Activated CD4-positive, alpha-beta T cell treated with anti-CD3 and anti-CD28 coated beads for 36 hours (primary cell): Measurements from ENCODE around the gene TEX35. TPM values are rescaled to one million over a fixed set of nuclear protein-coding genes. Genes with fewer than 3 reads are reported as not detected.

ENCODE experiments used
- ATAC-seq: fragments of 200-7000 bp; cut with Tn5 transposase; one replicate; pipeline ENCODE4 v1.10.0; 2021; ENCODE audit warnings: mild to moderate bottlenecking, moderate library complexity
- CTCF ChIA-PET: fragments of 350-600 bp; sonication (Branson Sonifier 250); formaldehyde crosslinking; loops from one replicate; lab custom pipeline; 2021; ENCODE audit warnings: antibody characterized with exemption; lab: Charles Lee
- POLR2A ChIA-PET: fragments of 350-600 bp; sonication (Branson Sonifier 250); formaldehyde crosslinking; loops from one replicate; lab custom pipeline; 2021; ENCODE audit warnings: antibody characterized with exemption, inconsistent platforms; lab: Charles Lee
- DNase-seq: peaks from one replicate; pipeline ENCODE4 v3.0.0-alpha.2; 2020
- H3K27ac Mint-ChIP-seq: one replicate; pipeline ENCODE4 v1.8.0; 2021; ENCODE audit warnings: mixed read lengths
- H3K27me3 Mint-ChIP-seq: one replicate; pipeline ENCODE4 v1.8.0; 2021; ENCODE audit warnings: mixed read lengths
- H3K36me3 Mint-ChIP-seq: one replicate; pipeline ENCODE4 v1.8.0; 2021; ENCODE audit warnings: low read depth, mixed read lengths
- H3K4me1 Mint-ChIP-seq: one replicate; pipeline ENCODE4 v1.8.0; 2021; ENCODE audit warnings: mixed read lengths
- H3K4me3 Mint-ChIP-seq: one replicate; pipeline ENCODE4 v1.8.0; 2021; ENCODE audit warnings: mild to moderate bottlenecking, moderate library complexity, mixed read lengths
- H3K9me3 Mint-ChIP-seq: one replicate; pipeline ENCODE4 v1.8.0; 2021; ENCODE audit warnings: low read depth, mixed read lengths
- intact Hi-C, 2 experiments: fragments of 100-400 bp; cut with DNase I in 1 of 2; cut with micrococcal nuclease in 1 of 2; formaldehyde crosslinking; loops; one replicate each; pipeline versions ENCODE4 v1.14.2 to v1.15.1; 2022 to 2024; cut with DNase I, micrococcal nuclease
- total RNA-seq, 2 experiments: library from RNA; stranded (reverse); gene quantifications; one replicate each; pipeline ENCODE4 v1.2.3, GENCODE V29; 2021

Gene TEX35
- total RNA-seq, 2 experiments from 2014 or later = not detected

GRCh38 chr1:178563099-178563820 is 50.4 kb downstream of the TEX35 start:
- H3K4me3 Mint-ChIP-seq = no peak overlapping the region
- intact Hi-C loops = no loop called here
- H3K4me1 Mint-ChIP-seq = peaks cover 2% of the 10 kb centered on the region
- no peaks in the 10 kb centered on the region for H3K9me3 Mint-ChIP-seq
- ChIA-PET CTCF (no interaction called here), POLR2A (no interaction called here)
- no peaks in the 10 kb centered on the region for H3K27me3 Mint-ChIP-seq
- H3K27ac Mint-ChIP-seq = no peak overlapping the region
- H3K36me3 Mint-ChIP-seq = no peaks in the 10 kb centered on the region
- no peak for ATAC-seq
- no peak for DNase-seq

DNA sequence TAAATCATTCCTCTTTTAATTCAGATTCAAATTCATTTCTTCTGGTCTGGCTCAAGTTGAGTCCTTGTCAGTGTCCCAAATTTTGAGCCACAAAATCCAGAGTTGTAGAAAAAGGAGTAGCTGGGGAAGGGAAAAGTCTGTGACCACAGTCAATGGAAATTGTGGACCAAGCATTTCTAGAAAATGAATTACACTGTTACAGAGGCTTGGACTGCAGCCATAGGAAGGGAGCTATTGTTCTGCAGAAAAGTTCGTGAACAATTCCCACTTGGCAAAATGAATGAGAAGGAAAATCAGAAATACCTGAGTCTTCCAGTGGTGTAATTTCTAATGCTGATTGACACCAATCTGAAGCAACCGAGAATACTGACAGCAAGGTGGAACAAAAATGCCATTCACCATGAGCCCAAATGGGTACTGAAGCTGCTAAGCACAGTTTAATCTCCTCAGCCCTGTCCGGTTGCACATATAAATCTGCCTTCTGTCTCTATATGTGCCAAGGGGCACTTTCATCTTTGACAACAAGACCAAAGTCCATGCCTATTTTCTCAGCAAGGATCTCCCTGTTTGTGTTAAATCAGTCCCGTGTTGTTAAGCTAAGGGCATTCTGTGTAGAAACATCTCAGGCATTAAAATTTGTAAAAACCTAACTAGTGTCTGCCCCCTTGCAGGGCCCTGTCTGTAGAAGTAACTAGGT is 51.3 kb downstream of the TEX35 start:
- Mint-ChIP-seq H3K36me3 (no peaks in the 10 kb centered on the region), H3K4me3 (no peak overlapping the region), H3K27me3 (no peaks in the 10 kb centered on the region), H3K9me3 (no peaks in the 10 kb centered on the region), H3K27ac (no peak overlapping the region), H3K4me1 (peaks cover 2% of the 10 kb centered on the region)
- DNase-seq = no peak
- intact Hi-C loops = no loop called here
- ChIA-PET CTCF (interaction anchor here (0.8 kb wide), 1 partner anchor 31 kb away, joined by 3 read pairs; no protein-coding TSS in a partner anchor), POLR2A (no interaction called here)
- no peak for ATAC-seq

DNA sequence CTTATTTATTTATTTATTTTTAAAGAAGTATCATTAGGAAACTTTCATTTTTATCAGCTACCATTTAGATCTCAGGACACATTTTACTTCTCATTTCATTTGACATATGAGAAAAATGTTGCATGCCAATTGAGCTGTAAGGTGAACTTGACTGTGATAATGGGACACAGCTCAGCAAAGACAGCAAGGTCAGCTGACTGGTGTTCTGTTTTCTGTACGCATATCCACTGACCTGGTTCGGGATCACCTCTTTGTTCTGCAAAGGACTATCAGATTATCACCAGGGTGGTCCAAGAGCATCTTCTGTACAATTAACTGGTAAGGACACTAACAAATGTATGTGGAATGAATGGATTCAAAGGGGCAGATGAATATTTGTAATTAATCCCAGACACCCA is 51.9 kb downstream of the TEX35 start:
- Mint-ChIP-seq H3K4me1 (peaks cover 2% of the 10 kb centered on the region), H3K9me3 (no peaks in the 10 kb centered on the region), H3K4me3 (no peak overlapping the region), H3K27me3 (no peaks in the 10 kb centered on the region), H3K27ac (no peak overlapping the region), H3K36me3 (no peaks in the 10 kb centered on the region)
- no peak for ATAC-seq
- ChIA-PET POLR2A (no interaction called here), CTCF (interaction anchor here (0.8 kb wide), 1 partner anchor 32 kb away, joined by 3 read pairs; no protein-coding TSS in a partner anchor)
- DNase-seq = no peak
- intact Hi-C loops = no loop called here

DNA sequence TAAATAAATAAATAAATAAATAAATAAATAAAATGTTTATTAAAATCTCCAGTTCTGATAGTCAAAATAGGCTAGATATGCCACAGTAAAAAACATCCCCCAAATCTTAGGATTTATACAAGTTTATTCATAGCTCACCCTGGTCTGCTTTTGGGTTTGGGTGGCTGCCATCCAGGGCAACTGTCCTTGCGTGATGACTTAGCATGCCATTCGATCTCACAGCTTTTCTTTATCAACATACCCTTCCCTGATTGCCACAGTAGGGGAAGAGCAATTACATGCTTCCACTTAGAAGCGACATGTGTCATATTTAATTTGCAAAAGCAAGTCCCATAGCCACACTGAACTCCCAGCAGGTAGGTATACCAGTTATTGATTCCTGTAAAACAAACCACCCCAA is 52.7 kb downstream of the TEX35 start:
- H3K9me3 Mint-ChIP-seq = no peaks in the 10 kb centered on the region
- no peaks in the 10 kb centered on the region for H3K27me3 Mint-ChIP-seq
- DNase-seq (no peak), ATAC-seq (no peak)
- POLR2A ChIA-PET = no interaction called here
- peaks cover 2% of the 10 kb centered on the region for H3K4me1 Mint-ChIP-seq
- no peaks in the 10 kb centered on the region for H3K36me3 Mint-ChIP-seq
- CTCF ChIA-PET = interaction anchor here (0.7 kb wide), 1 partner anchor 20 kb away, joined by 3 read pairs; no protein-coding TSS in a partner anchor
- no peak overlapping the region for H3K27ac Mint-ChIP-seq
- H3K4me3 Mint-ChIP-seq = no peak overlapping the region
- intact Hi-C loops = no loop called here

DNA sequence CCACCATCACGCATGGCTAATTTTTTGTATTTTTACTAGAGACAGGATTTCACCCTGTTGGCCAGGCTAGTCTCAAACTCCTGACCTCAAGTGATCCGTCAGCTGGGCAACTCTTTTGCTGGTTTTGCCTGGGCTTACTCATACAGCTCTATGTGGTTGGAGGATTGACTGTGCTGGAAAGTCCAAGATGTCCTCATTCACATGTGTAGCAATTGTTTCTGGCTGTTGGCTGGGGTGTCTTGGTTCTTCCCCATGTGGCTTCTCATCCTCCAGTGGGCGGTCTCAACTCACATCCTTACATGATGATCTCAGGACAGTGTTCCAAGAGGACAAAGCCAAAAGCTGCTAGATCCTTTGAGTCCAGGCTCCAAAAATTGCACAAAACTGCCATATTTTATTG is 53.3 kb downstream of the TEX35 start:
- DNase-seq = peak; percentile 24
- Mint-ChIP-seq H3K27me3 (no peaks in the 10 kb centered on the region), H3K36me3 (no peaks in the 10 kb centered on the region), H3K4me3 (no peak overlapping the region), H3K4me1 (peaks cover 2% of the 10 kb centered on the region), H3K27ac (no peak overlapping the region), H3K9me3 (no peaks in the 10 kb centered on the region)
- intact Hi-C loops = no loop called here
- POLR2A ChIA-PET = no interaction called here
- CTCF ChIA-PET = interaction anchor here (0.7 kb wide), 1 partner anchor 21 kb away, joined by 3 read pairs; no protein-coding TSS in a partner anchor
- ATAC-seq = peak; percentile 74

DNA sequence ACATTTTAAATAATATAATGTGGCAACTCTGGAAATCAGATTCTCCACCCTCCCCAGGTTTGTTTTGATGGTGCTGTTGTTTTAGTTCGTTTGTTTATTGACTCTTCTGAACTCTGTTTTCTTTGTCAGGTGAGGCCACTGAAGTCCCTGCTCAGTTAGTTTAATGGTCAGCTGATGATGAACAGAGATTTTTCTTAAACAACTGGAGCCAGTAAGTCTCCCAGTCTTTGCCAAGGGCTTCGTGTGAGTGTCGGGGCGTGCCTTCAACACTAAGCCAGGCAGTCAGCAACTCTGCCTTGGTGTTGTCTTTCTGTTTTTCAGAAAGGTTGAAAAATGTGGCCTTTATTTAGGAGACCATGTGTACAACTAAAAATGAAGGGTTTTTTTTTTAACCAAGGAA is 58.9 kb downstream of the TEX35 start:
- Mint-ChIP-seq H3K27me3 (peaks cover 2% of the 10 kb centered on the region), H3K4me1 (no peaks in the 10 kb centered on the region), H3K36me3 (no peaks in the 10 kb centered on the region), H3K4me3 (no peak overlapping the region), H3K27ac (no peak overlapping the region), H3K9me3 (no peaks in the 10 kb centered on the region)
- DNase-seq (no peak), ATAC-seq (no peak)
- CTCF ChIA-PET = interaction anchor here (1.3 kb wide), 1 partner anchor 431 kb away, joined by 3 read pairs; no protein-coding TSS in a partner anchor
- intact Hi-C loops = no loop called here
- POLR2A ChIA-PET = no interaction called here

Other genes with a start within 250 kb of the TEX35 start
- not detected for gene CLEC20A, start 16.1 kb upstream of the TEX35 start, total RNA-seq
- gene RALGPS2, start 212.1 kb downstream of the TEX35 start, total RNA-seq = 1 to 10 TPM; 4.8 to 5.5 TPM